HepG2 (cell line): ENCODE data around the gene CREBBP. TPM values are rescaled to one million over a fixed set of nuclear protein-coding genes. Genes with fewer than 3 reads are reported as not detected.

ENCODE experiments used
- EED ChIP-seq: sonication (generic); formaldehyde crosslinking; IDR thresholded peaks from 2 replicates; pipeline ENCODE4 v1.5.0; 2020; ENCODE audit warnings: mild to moderate bottlenecking, missing genetic modification reagents
- GATAD1 ChIP-seq: IDR thresholded peaks from 2 replicates; pipeline ENCODE4 v1.6.1; 2016; ENCODE audit warnings: missing genetic modification reagents, missing compliant biosample characterization
- RXRA ChIP-seq: sonication (generic); formaldehyde crosslinking; IDR thresholded peaks from 2 replicates; pipeline ENCODE4 v1.5.1; 2020; ENCODE audit warnings: missing genetic modification reagents
- SP140L ChIP-seq: sonication (generic); formaldehyde crosslinking; IDR thresholded peaks from 2 replicates; pipeline ENCODE4 v1.4.0; 2020; ENCODE audit warnings: missing genetic modification reagents, borderline replicate concordance
- SRY ChIP-seq: sonication (generic); formaldehyde crosslinking; IDR thresholded peaks from 2 replicates; pipeline ENCODE4 v1.8.0; 2022; ENCODE audit warnings: mild to moderate bottlenecking, missing genetic modification reagents
- TGIF2 ChIP-seq: IDR thresholded peaks from 2 replicates; pipeline ENCODE4 v1.6.1; 2016; ENCODE audit warnings: control low read depth, missing compliant biosample characterization
- ZMAT3 ChIP-seq: sonication (generic); formaldehyde crosslinking; conservative IDR thresholded peaks from 2 replicates; pipeline ENCODE4 v1.7.0; 2021; ENCODE audit warnings: missing genetic modification reagents
- ZNF589 ChIP-seq: sonication (generic); formaldehyde crosslinking; conservative IDR thresholded peaks from 2 replicates; pipeline ENCODE4 v1.8.0; 2022; ENCODE audit warnings: mild to moderate bottlenecking, moderate library complexity, missing genetic modification reagents
- ZNF773 ChIP-seq: sonication (generic); formaldehyde crosslinking; IDR thresholded peaks from 2 replicates; pipeline ENCODE4 v1.4.0; 2020; ENCODE audit warnings: missing genetic modification reagents, borderline replicate concordance
- ZNF850 ChIP-seq: sonication (generic); formaldehyde crosslinking; conservative IDR thresholded peaks from 2 replicates; pipeline ENCODE4 v1.9.0; 2021; ENCODE audit warnings: mild to moderate bottlenecking, missing genetic modification reagents
- ZNF883 ChIP-seq: sonication (generic); formaldehyde crosslinking; IDR thresholded peaks from 2 replicates; pipeline ENCODE4 v1.5.1; 2020; ENCODE audit warnings: mild to moderate bottlenecking, missing genetic modification reagents; ENCODE audit errors: not compliant biosample characterization
- ZSCAN9 ChIP-seq: IDR thresholded peaks from 2 replicates; pipeline ENCODE4 v1.6.1; 2016; ENCODE audit warnings: borderline replicate concordance
- polyA plus RNA-seq, 8 experiments: library from polyadenylated mRNA; depleted of rRNA in 3 of 8; stranded (reverse) in 7 of 8; unstranded in 1 of 8; fragments of >200 nt; fragmentation: Illumina TruSeq in 4 of 8; extraction: Trizol in 4 of 8; gene quantifications; 2 replicates each; pipeline versions ENCODE4 v1.2.1 to v1.2.3, GENCODE V29; 2011 to 2016; ENCODE audit warnings: low read depth in 4 of 8, missing spikeins in 1 of 8, mixed read lengths in 1 of 8; ENCODE audit not compliant: insufficient read depth in 1 of 8
- total RNA-seq, 5 experiments: library from RNA; depleted of rRNA; stranded (reverse); fragments of >200 nt; fragmentation: Illumina TruSeq; extraction: Trizol; gene quantifications; 2 replicates each; pipeline ENCODE4 v1.2.3, GENCODE V29; 2016; ENCODE audit warnings: low read depth in 1 of 5
- TF ChIP-seq, protein P1 (sequence below): sonication (generic); formaldehyde crosslinking; conservative IDR thresholded peaks from 2 replicates; pipeline ENCODE4 v1.4.0; 2020; ENCODE audit warnings: mild to moderate bottlenecking, missing genetic modification reagents, moderate library complexity
- TF ChIP-seq, protein P2 (sequence below): sonication (generic); formaldehyde crosslinking; IDR thresholded peaks from 2 replicates; pipeline ENCODE4 v1.4.0; 2020; ENCODE audit warnings: missing genetic modification reagents
- TF ChIP-seq, protein P3 (sequence below): sonication (generic); formaldehyde crosslinking; IDR thresholded peaks from 2 replicates; pipeline ENCODE4 v1.8.1; 2022; ENCODE audit warnings: mild to moderate bottlenecking, missing genetic modification reagents
- TF ChIP-seq, protein P4 (sequence below): sonication (generic); formaldehyde crosslinking; IDR thresholded peaks from 2 replicates; pipeline ENCODE4 v1.8.0; 2022; ENCODE audit warnings: mild to moderate bottlenecking, missing genetic modification reagents, moderate library complexity
- TF ChIP-seq, protein P5 (sequence below): sonication (generic); formaldehyde crosslinking; IDR thresholded peaks from 2 replicates; pipeline ENCODE4 v1.5.0; 2020; ENCODE audit warnings: missing genetic modification reagents, mild to moderate bottlenecking, borderline replicate concordance
- TF ChIP-seq, protein P6 (sequence below): sonication (generic); formaldehyde crosslinking; IDR thresholded peaks from 2 replicates; pipeline ENCODE4 v1.5.1; 2020; ENCODE audit warnings: missing genetic modification reagents, mild to moderate bottlenecking, borderline replicate concordance
- TF ChIP-seq, protein P7 (sequence below): sonication (generic); formaldehyde crosslinking; IDR thresholded peaks from 2 replicates; pipeline ENCODE4 v1.8.0; 2022; ENCODE audit warnings: missing genetic modification reagents, low read depth, mild to moderate bottlenecking, borderline replicate concordance

CREBBP gene
- total and polyA plus RNA-seq, 2 of the 13 experiments (the other 11 are each of a cell fraction or from before 2014, with no cell fraction given) = 5.3 to 10.4 TPM

DNA sequence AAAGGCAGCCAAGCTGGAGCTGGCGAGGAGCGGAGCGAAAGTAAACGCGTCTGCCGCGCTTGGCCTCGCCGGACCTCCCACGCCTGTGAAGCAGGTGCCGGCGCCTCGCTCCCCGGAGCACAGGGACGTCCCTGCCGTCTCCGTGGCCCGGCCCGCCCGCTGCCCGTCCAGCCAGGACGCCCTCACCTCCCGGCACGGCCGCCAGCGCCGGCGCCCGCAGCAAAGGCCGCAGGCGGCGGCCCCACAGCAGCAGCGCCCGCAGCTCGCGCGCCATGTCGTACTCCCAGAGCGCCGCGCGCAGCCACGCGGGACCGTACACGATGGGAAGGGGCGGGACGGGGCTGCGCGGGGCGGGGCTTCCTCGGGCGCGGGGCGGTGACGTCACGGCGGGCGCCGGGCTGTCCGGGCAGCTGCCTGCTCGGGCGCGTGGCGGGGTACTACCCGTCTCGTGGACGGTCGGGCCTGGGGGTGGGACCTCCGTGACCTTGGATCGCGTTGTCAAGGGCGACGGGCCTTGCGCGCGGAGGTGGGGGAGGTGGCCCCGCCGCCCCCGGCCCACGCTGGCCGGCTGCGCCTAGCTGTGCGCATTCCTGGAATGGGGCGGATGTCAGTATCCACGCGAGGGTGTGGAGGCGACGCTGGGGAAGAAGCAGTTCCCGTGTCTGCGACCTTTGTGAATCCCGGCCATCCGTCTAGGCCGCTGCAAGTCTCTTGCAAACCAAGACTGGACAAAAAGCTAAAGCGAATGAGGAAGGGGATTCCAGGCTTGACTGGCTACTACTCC is 163.1 kb downstream of the CREBBP start, which contains the start of gene TRAP1 (continued):
- TF ChIP-seq ZNF589 (CRISPR knock-in tag) (no peak), ZNF883 (CRISPR knock-in tag) (peak; percentile 13), SP140L (CRISPR knock-in tag) (no peak), ZMAT3 (no peak; the same call in 1 of the 2 replicates), EED (CRISPR knock-in tag) (no peak), RXRA (0 out of 2 replicates have a peak, but pooled peaks have one; percentile 23), ZSCAN9 (no peak), GATAD1 (CRISPR knock-in tag) (peak; percentile 85), ZNF773 (CRISPR knock-in tag) (no peak), TGIF2 (CRISPR knock-in tag) (no peak), SRY (CRISPR knock-in tag) (peak; percentile 30), ZNF850 (CRISPR knock-in tag) (no peak)
- TF ChIP-seq, protein P1, sequence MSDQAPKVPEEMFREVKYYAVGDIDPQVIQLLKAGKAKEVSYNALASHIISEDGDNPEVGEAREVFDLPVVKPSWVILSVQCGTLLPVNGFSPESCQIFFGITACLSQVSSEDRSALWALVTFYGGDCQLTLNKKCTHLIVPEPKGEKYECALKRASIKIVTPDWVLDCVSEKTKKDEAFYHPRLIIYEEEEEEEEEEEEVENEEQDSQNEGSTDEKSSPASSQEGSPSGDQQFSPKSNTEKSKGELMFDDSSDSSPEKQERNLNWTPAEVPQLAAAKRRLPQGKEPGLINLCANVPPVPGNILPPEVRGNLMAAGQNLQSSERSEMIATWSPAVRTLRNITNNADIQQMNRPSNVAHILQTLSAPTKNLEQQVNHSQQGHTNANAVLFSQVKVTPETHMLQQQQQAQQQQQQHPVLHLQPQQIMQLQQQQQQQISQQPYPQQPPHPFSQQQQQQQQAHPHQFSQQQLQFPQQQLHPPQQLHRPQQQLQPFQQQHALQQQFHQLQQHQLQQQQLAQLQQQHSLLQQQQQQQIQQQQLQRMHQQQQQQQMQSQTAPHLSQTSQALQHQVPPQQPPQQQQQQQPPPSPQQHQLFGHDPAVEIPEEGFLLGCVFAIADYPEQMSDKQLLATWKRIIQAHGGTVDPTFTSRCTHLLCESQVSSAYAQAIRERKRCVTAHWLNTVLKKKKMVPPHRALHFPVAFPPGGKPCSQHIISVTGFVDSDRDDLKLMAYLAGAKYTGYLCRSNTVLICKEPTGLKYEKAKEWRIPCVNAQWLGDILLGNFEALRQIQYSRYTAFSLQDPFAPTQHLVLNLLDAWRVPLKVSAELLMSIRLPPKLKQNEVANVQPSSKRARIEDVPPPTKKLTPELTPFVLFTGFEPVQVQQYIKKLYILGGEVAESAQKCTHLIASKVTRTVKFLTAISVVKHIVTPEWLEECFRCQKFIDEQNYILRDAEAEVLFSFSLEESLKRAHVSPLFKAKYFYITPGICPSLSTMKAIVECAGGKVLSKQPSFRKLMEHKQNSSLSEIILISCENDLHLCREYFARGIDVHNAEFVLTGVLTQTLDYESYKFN (CRISPR knock-in tag) = no peak
- TF ChIP-seq, protein P2, sequence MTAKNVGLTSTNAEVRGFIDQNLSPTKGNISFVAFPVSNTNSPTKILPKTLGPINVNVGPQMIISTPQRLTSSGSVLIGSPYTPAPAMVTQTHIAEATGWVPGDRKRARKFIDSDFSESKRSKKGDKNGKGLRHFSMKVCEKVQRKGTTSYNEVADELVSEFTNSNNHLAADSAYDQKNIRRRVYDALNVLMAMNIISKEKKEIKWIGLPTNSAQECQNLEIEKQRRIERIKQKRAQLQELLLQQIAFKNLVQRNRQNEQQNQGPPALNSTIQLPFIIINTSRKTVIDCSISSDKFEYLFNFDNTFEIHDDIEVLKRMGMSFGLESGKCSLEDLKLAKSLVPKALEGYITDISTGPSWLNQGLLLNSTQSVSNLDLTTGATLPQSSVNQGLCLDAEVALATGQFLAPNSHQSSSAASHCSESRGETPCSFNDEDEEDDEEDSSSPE (CRISPR knock-in tag) = peak; percentile 71
- TF ChIP-seq, protein P3, sequence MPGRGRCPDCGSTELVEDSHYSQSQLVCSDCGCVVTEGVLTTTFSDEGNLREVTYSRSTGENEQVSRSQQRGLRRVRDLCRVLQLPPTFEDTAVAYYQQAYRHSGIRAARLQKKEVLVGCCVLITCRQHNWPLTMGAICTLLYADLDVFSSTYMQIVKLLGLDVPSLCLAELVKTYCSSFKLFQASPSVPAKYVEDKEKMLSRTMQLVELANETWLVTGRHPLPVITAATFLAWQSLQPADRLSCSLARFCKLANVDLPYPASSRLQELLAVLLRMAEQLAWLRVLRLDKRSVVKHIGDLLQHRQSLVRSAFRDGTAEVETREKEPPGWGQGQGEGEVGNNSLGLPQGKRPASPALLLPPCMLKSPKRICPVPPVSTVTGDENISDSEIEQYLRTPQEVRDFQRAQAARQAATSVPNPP (CRISPR knock-in tag) = no peak
- TF ChIP-seq, protein P4, sequence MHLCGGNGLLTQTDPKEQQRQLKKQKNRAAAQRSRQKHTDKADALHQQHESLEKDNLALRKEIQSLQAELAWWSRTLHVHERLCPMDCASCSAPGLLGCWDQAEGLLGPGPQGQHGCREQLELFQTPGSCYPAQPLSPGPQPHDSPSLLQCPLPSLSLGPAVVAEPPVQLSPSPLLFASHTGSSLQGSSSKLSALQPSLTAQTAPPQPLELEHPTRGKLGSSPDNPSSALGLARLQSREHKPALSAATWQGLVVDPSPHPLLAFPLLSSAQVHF (CRISPR knock-in tag) = no peak
- TF ChIP-seq, protein P5, sequence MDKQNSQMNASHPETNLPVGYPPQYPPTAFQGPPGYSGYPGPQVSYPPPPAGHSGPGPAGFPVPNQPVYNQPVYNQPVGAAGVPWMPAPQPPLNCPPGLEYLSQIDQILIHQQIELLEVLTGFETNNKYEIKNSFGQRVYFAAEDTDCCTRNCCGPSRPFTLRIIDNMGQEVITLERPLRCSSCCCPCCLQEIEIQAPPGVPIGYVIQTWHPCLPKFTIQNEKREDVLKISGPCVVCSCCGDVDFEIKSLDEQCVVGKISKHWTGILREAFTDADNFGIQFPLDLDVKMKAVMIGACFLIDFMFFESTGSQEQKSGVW = 0 out of 2 replicates have a peak, but pooled peaks have one; percentile 75
- TF ChIP-seq, protein P6, sequence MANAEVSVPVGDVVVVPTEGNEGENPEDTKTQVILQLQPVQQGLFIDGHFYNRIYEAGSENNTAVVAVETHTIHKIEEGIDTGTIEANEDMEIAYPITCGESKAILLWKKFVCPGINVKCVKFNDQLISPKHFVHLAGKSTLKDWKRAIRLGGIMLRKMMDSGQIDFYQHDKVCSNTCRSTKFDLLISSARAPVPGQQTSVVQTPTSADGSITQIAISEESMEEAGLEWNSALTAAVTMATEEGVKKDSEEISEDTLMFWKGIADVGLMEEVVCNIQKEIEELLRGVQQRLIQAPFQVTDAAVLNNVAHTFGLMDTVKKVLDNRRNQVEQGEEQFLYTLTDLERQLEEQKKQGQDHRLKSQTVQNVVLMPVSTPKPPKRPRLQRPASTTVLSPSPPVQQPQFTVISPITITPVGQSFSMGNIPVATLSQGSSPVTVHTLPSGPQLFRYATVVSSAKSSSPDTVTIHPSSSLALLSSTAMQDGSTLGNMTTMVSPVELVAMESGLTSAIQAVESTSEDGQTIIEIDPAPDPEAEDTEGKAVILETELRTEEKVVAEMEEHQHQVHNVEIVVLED = peak; percentile 66
- TF ChIP-seq, protein P7, sequence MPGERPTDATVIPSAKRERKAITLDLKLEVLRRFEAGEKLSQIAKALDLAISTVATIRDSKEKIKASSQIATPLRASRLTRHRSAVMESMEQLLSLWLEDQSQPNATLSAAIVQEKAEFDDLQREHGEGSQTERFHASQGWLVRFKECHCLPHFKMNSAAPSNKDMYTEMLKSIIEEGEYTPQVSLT = no peak; the same call in 1 of the 2 replicates
